Activated B cell treated with CpG ODN at 0.5 μM for 24 hours (primary cell): ENCODE results near the gene CFAP58. TPM values are rescaled to one million over a fixed set of nuclear protein-coding genes. Genes with fewer than 3 reads are reported as not detected.

Experiments
- ATAC-seq: fragments of 200-7000 bp; cut with Tn5 transposase; one replicate; pipeline ENCODE4 v1.10.0; 2021; ENCODE audit warnings: low read depth, mild to moderate bottlenecking, moderate library complexity
- CTCF ChIA-PET: fragments of 350-600 bp; sonication (Branson Sonifier 250); formaldehyde crosslinking; loops from one replicate; lab custom pipeline; 2021; ENCODE audit warnings: antibody characterized with exemption; lab: Charles Lee
- POLR2A ChIA-PET: fragments of 350-600 bp; sonication (Branson Sonifier 250); formaldehyde crosslinking; loops from one replicate; lab custom pipeline; 2021; ENCODE audit warnings: antibody characterized with exemption; lab: Charles Lee
- DNase-seq: peaks from one replicate; pipeline ENCODE4 v3.0.0; 2022
- H3K27ac Mint-ChIP-seq: one replicate; pipeline ENCODE4 v1.8.0; 2020; ENCODE audit warnings: mixed read lengths
- H3K27me3 Mint-ChIP-seq: one replicate; pipeline ENCODE4 v1.8.0; 2021; ENCODE audit warnings: mixed read lengths
- H3K36me3 Mint-ChIP-seq: one replicate; pipeline ENCODE4 v1.8.0; 2021; ENCODE audit warnings: low read depth, mixed read lengths
- H3K4me1 Mint-ChIP-seq: one replicate; pipeline ENCODE4 v1.8.0; 2021; ENCODE audit warnings: mixed read lengths
- H3K4me3 Mint-ChIP-seq: one replicate; pipeline ENCODE4 v1.8.0; 2020; ENCODE audit warnings: mild to moderate bottlenecking, mixed read lengths
- H3K9me3 Mint-ChIP-seq: one replicate; pipeline ENCODE4 v1.8.0; 2020; ENCODE audit warnings: mixed read lengths
- CTCF ChIP-seq: fragments of 200-600 bp; IDR thresholded peaks from one replicate; pipeline ENCODE4 v1.8.0; 2022; ENCODE audit warnings: antibody characterized with exemption, mild to moderate bottlenecking
- intact Hi-C: fragments of 100-400 bp; cut with micrococcal nuclease; formaldehyde crosslinking; loops from one replicate; pipeline ENCODE4 v1.15.1; 2024
- total RNA-seq: library from RNA; stranded (reverse); gene quantifications from 2 replicates; pipeline ENCODE4 v1.2.3, GENCODE V29; 2022

CFAP58 gene
- total RNA-seq, 1 donor from 2014 or later: not detected

- DNase-seq (no peak), ATAC-seq (no peak)
- ChIA-PET POLR2A (no interaction called here), CTCF (no interaction called here)
- no peak overlapping the region for H3K27ac Mint-ChIP-seq
- intact Hi-C loops: no loop called here
- no peak overlapping the region for H3K4me3 Mint-ChIP-seq
- no peaks in the 10 kb centered on the region for H3K36me3 Mint-ChIP-seq
- no peaks in the 10 kb centered on the region for H3K4me1 Mint-ChIP-seq
- TF ChIP-seq CTCF: no peak
- peaks cover 13% of the 10 kb centered on the region for H3K27me3 Mint-ChIP-seq
- no peaks in the 10 kb centered on the region for H3K9me3 Mint-ChIP-seq
Measured at GRCh38 chr10:104449391-104449790, 95.8 kb downstream of the CFAP58 start.

- no peak for ATAC-seq
- Mint-ChIP-seq H3K36me3 (no peaks in the 10 kb centered on the region), H3K27ac (no peak overlapping the region), H3K9me3 (no peaks in the 10 kb centered on the region), H3K4me1 (no peaks in the 10 kb centered on the region), H3K4me3 (no peak overlapping the region), H3K27me3 (peaks cover 13% of the 10 kb centered on the region)
- POLR2A ChIA-PET: no interaction called here
- DNase-seq: no peak
- intact Hi-C loops: no loop called here
- TF ChIP-seq CTCF: no peak
- CTCF ChIA-PET: no interaction called here
Measured at GRCh38 chr10:104450490-104450889, 96.9 kb downstream of the CFAP58 start.

- ChIA-PET POLR2A (no interaction called here), CTCF (no interaction called here)
- TF ChIP-seq CTCF: no peak
- H3K4me1 Mint-ChIP-seq: no peaks in the 10 kb centered on the region
- peaks cover 13% of the 10 kb centered on the region for H3K27me3 Mint-ChIP-seq
- no peak overlapping the region for H3K4me3 Mint-ChIP-seq
- DNase-seq (no peak), ATAC-seq (no peak)
- H3K27ac Mint-ChIP-seq: no peak overlapping the region
- no peaks in the 10 kb centered on the region for H3K9me3 Mint-ChIP-seq
- H3K36me3 Mint-ChIP-seq: no peaks in the 10 kb centered on the region
- intact Hi-C loops: no loop called here
Measured at GRCh38 chr10:104450954-104451353, 97.3 kb downstream of the CFAP58 start.

GRCh38 chr10:104452977-104453376, 99.3 kb downstream of the CFAP58 start:
- peaks cover 13% of the 10 kb centered on the region for H3K27me3 Mint-ChIP-seq
- ATAC-seq: no peak
- no peaks in the 10 kb centered on the region for H3K9me3 Mint-ChIP-seq
- intact Hi-C loops: no loop called here
- no peaks in the 10 kb centered on the region for H3K4me1 Mint-ChIP-seq
- CTCF ChIA-PET: no interaction called here
- H3K27ac Mint-ChIP-seq: no peak overlapping the region
- H3K36me3 Mint-ChIP-seq: no peaks in the 10 kb centered on the region
- POLR2A ChIA-PET: no interaction called here
- no peak overlapping the region for H3K4me3 Mint-ChIP-seq
- TF ChIP-seq CTCF: no peak
- DNase-seq: no peak

- no peak overlapping the region for H3K27ac Mint-ChIP-seq
- intact Hi-C loops: no loop called here
- peaks cover 9% of the 10 kb centered on the region for H3K27me3 Mint-ChIP-seq
- no peak for TF ChIP-seq CTCF
- no peak overlapping the region for H3K4me3 Mint-ChIP-seq
- peaks cover 3% of the 10 kb centered on the region for H3K9me3 Mint-ChIP-seq
- POLR2A ChIA-PET: no interaction called here
- CTCF ChIA-PET: no interaction called here
- H3K36me3 Mint-ChIP-seq: no peaks in the 10 kb centered on the region
- no peaks in the 10 kb centered on the region for H3K4me1 Mint-ChIP-seq
- ATAC-seq: no peak
- DNase-seq: no peak
Measured at GRCh38 chr10:104456802-104457542, 103.3 kb downstream of the CFAP58 start.
